Smooth muscle cell (in vitro differentiated cells): ENCODE measurements around the gene INTS2. TPM values are rescaled to one million over a fixed set of nuclear protein-coding genes. Genes with fewer than 3 reads are reported as not detected.
"Not testable (repeated sequence)": the region's sequence is repeated elsewhere in the genome, so short reads cannot be mapped to it uniquely, and the experiment has no call there.

Source experiments
- DNase-seq: peaks from one replicate; lab custom pipeline; 2025; ENCODE audit not compliant: unreplicated experiment; lab: John Stamatoyannopoulos, UW
- H2AFZ ChIP-seq: fragments of 200-600 bp; sonication (generic); 2 replicates; pipeline ENCODE4 v1.6.0; 2016; ENCODE audit warnings: antibody characterized with exemption, low read depth, mild to moderate bottlenecking
- H3F3A ChIP-seq: fragments of 200-600 bp; sonication (generic); 2 replicates; pipeline ENCODE4 v1.6.0; 2017; ENCODE audit warnings: antibody characterized with exemption, low read depth
- H3K27ac ChIP-seq: fragments of 200-600 bp; sonication (generic); 2 replicates; pipeline ENCODE4 v1.5.1; 2016; ENCODE audit warnings: low read depth, mild to moderate bottlenecking
- H3K27me3 ChIP-seq: fragments of 200-600 bp; sonication (generic); 2 replicates; pipeline ENCODE4 v1.6.1; 2016; ENCODE audit warnings: low read depth, mild to moderate bottlenecking
- H3K36me3 ChIP-seq: fragments of 200-600 bp; sonication (generic); 2 replicates; pipeline ENCODE4 v1.5.1; 2016; ENCODE audit warnings: low read depth
- H3K4me1 ChIP-seq: fragments of 200-600 bp; sonication (generic); 2 replicates; pipeline ENCODE4 v1.5.1; 2016; ENCODE audit warnings: low read depth
- H3K4me2 ChIP-seq: fragments of 200-600 bp; sonication (generic); 2 replicates; pipeline ENCODE4 v1.6.0; 2016; ENCODE audit warnings: mild to moderate bottlenecking
- H3K4me3 ChIP-seq: fragments of 200-600 bp; sonication (generic); 2 replicates; pipeline ENCODE4 v1.5.1; 2016; ENCODE audit warnings: mild to moderate bottlenecking
- H3K79me2 ChIP-seq: fragments of 200-600 bp; sonication (generic); 2 replicates; pipeline ENCODE4 v1.6.0; 2016; ENCODE audit warnings: low read depth, mild to moderate bottlenecking
- H3K9ac ChIP-seq: fragments of 200-600 bp; sonication (generic); 2 replicates; pipeline ENCODE4 v1.6.0; 2016; ENCODE audit warnings: low read depth
- H3K9me3 ChIP-seq: fragments of 200-600 bp; sonication (generic); replicated peaks from 2 replicates; pipeline ENCODE4 v1.5.1; 2016; ENCODE audit warnings: low read depth
- H4K20me1 ChIP-seq: fragments of 200-600 bp; sonication (generic); 2 replicates; pipeline ENCODE4 v1.6.0; 2016; ENCODE audit warnings: low read depth
- CTCF ChIP-seq: fragments of 200-600 bp; sonication (generic); IDR thresholded peaks from 2 replicates; pipeline ENCODE4 v1.5.1; 2017; ENCODE audit warnings: borderline replicate concordance, mild to moderate bottlenecking, antibody characterized with exemption; ENCODE audit not compliant: insufficient read depth, poor library complexity, severe bottlenecking
- WGBS: methylation state at CpG from one replicate; pipeline ENCODE4 v1.1.7; 2016; ENCODE audit warnings: low lambda C conversion rate; 5-methylcytosine and 5-hydroxymethylcytosine counted together
- polyA plus RNA-seq: library from polyadenylated mRNA; unstranded; fragments of >200 nt; fragmentation: Nextera tagmentation; extraction: Ambion mirVana; gene quantifications from 2 replicates; pipeline ENCODE4 v1.2.1, GENCODE V29; 2016
- total RNA-seq: library from RNA; depleted of rRNA; stranded (reverse); fragments of >200 nt; gene quantifications from 2 replicates; pipeline ENCODE4 v1.2.3, GENCODE V29; 2014

INTS2 gene
- total and polyA plus RNA-seq, 2 experiments from 2014 or later: 3.9 to 15.5 TPM

DNA sequence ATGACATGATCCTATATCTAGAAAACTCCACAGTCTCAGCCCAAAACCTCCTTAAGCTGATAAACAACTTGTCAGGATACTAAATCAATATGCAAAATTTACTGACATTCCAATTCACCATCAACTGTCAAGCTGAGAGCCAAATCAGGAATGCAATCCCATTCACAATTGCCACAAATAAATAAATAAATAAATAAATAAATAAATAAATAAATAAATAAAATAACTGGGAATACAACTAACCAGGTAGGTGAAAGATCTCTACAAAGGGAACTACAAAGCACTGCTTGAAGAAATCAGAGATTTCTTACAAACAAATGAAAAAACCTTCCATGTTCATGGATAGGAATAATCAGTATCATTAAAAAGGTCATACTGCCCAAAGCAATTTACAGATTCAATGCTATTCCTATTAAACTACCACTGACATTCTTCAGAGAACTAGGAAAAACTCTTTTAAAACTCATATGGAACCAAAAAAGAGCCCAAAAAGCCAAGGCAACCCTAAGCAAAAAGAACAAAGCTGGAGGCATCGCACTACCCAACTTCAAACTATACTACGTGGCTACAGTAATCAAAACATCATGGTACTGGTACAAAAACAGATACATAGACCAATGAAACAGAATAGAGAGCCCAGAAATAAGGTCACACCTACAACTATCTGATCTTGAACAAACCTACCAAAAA, 102.2 kb downstream of the INTS2 start:
- Histone ChIP-seq H3K9ac (no peak overlapping the region), H3K79me2 (no peaks in the 10 kb centered on the region), H3K36me3 (peaks cover 5% of the 10 kb centered on the region), H3K9me3 (no peaks in the 10 kb centered on the region), H3F3A (no peaks in the 10 kb centered on the region), H3K4me1 (no peaks in the 10 kb centered on the region), H3K27me3 (no peaks in the 10 kb centered on the region), H2AFZ (no peak overlapping the region), H3K27ac (no peak overlapping the region), H3K4me2 (no peak overlapping the region), H4K20me1 (no peaks in the 10 kb centered on the region), H3K4me3 (no peak overlapping the region)
- 100% methylated on average over 2 of the region's 2 CpGs for WGBS
- DNase-seq: no peak
- TF ChIP-seq CTCF: no peak

- Histone ChIP-seq H3K9me3 (no peaks in the 10 kb centered on the region), H3K79me2 (no peaks in the 10 kb centered on the region), H3K4me1 (no peaks in the 10 kb centered on the region), H3K4me2 (no peak overlapping the region), H3F3A (no peaks in the 10 kb centered on the region), H3K36me3 (no peaks in the 10 kb centered on the region), H3K27ac (no peak overlapping the region), H3K27me3 (no peaks in the 10 kb centered on the region), H4K20me1 (no peaks in the 10 kb centered on the region), H2AFZ (no peak overlapping the region), H3K4me3 (no peak overlapping the region), H3K9ac (no peak overlapping the region)
- 91% methylated on average over 6 of the region's 6 CpGs for WGBS
- DNase-seq: no peak
- TF ChIP-seq CTCF: no peak
Observed at GRCh38 chr17:61822326-61823285, 105.2 kb downstream of the INTS2 start.

DNA sequence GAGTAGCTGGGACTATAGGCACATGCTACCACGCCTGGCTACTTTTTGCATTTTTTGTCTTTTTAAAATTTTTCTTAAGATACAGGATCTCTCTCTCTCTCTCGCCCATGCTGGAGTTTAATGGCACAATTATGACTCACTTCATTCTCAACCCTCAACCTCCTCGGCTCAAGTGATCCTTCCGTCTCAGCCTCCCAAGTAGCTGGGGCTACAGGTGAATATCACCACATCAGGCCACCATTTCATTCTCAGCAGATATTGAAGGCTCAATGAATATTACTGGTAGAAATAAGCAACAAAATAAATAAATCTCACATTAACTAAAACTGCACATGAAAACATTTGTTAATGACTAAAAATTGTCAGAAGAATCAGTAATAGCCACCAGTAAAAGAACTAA, 106.1 kb downstream of the INTS2 start:
- 99% methylated on average over 4 of the region's 4 CpGs for WGBS

GRCh38 chr17:61819265-61819664, 108.5 kb downstream of the INTS2 start:
- not testable (repeated sequence) for H3K4me2 ChIP-seq, H2AFZ ChIP-seq
- WGBS: 99% methylated on average over 3 of the region's 3 CpGs

More for the DNA sequence above, 106.1 kb downstream of the INTS2 start:
- Histone ChIP-seq H3K4me1 (no peaks in the 10 kb centered on the region), H3K36me3 (no peaks in the 10 kb centered on the region), H3F3A (no peaks in the 10 kb centered on the region), H3K79me2 (no peaks in the 10 kb centered on the region), H2AFZ (no peak overlapping the region), H3K9me3 (no peaks in the 10 kb centered on the region), H3K27me3 (no peaks in the 10 kb centered on the region), H3K9ac (no peak overlapping the region), H3K4me3 (no peak overlapping the region), H3K4me2 (no peak overlapping the region), H3K27ac (no peak overlapping the region), H4K20me1 (no peaks in the 10 kb centered on the region)
- TF ChIP-seq CTCF: no peak
- DNase-seq: no peak

More at GRCh38 chr17:61819265-61819664, 108.5 kb downstream of the INTS2 start:
- H4K20me1 ChIP-seq, H3K27me3 ChIP-seq, H3K79me2 ChIP-seq, H3K9ac ChIP-seq, H3F3A ChIP-seq, H3K27ac ChIP-seq, DNase-seq, H3K4me3 ChIP-seq, H3K9me3 ChIP-seq, H3K36me3 ChIP-seq, H3K4me1 ChIP-seq: not testable (repeated sequence)
